GM19239 (cell line): ENCODE results near the gene CCNB3.

Experiments
- DNase-seq: peaks from one replicate; pipeline ENCODE4 v3.0.0; 2011; ENCODE audit warnings: low spot score; ENCODE audit not compliant: insufficient read length
- FAIRE-seq: peaks from 2 replicates; lab custom pipeline; 2011; peaks lifted over from hg19 to GRCh38; lab: Jason Lieb, UNC

The CCNB3 gene, protein sequence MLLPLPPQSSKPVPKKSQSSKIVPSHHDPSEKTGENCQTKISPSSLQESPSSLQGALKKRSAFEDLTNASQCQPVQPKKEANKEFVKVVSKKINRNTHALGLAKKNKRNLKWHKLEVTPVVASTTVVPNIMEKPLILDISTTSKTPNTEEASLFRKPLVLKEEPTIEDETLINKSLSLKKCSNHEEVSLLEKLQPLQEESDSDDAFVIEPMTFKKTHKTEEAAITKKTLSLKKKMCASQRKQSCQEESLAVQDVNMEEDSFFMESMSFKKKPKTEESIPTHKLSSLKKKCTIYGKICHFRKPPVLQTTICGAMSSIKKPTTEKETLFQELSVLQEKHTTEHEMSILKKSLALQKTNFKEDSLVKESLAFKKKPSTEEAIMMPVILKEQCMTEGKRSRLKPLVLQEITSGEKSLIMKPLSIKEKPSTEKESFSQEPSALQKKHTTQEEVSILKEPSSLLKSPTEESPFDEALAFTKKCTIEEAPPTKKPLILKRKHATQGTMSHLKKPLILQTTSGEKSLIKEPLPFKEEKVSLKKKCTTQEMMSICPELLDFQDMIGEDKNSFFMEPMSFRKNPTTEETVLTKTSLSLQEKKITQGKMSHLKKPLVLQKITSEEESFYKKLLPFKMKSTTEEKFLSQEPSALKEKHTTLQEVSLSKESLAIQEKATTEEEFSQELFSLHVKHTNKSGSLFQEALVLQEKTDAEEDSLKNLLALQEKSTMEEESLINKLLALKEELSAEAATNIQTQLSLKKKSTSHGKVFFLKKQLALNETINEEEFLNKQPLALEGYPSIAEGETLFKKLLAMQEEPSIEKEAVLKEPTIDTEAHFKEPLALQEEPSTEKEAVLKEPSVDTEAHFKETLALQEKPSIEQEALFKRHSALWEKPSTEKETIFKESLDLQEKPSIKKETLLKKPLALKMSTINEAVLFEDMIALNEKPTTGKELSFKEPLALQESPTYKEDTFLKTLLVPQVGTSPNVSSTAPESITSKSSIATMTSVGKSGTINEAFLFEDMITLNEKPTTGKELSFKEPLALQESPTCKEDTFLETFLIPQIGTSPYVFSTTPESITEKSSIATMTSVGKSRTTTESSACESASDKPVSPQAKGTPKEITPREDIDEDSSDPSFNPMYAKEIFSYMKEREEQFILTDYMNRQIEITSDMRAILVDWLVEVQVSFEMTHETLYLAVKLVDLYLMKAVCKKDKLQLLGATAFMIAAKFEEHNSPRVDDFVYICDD (N-terminal part only)

GRCh38 chrX:50204364-50204899 lies at the start of gene CCNB3:
Gene CCNB3, plus strand, starts transcription at chrX:50204765. Its CDS starts 80,399 bp downstream, at chrX:50285164.
- FAIRE-seq = peak; percentile 88
- DNase-seq = peak; percentile 34

- DNase-seq (no peak), FAIRE-seq (no peak)
Measured at GRCh38 chrX:50157545-50158135, 46.9 kb upstream of the CCNB3 start.

GRCh38 chrX:50158593-50158992 lies 46.0 kb upstream of the CCNB3 start:
- DNase-seq (no peak), FAIRE-seq (no peak)

DNA sequence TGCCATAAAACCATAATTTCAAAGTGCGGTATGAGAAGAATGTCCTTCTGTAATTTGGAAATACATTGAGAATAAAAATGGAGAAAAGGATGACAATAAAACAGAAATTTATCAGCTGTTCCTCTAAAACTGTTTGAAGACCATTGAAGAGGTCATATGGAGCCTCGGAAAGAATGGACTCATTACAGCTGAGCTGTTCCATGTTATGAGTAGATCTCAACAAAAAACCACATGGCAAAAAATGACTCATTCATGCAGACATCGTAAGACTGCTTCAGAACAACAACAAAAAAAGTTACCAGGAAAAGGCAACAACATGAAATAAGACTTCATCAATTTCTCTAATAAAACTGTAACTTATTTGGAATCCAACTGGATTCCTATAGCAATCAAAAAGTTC lies 43.4 kb upstream of the CCNB3 start:
- DNase-seq (no peak), FAIRE-seq (no peak)

- FAIRE-seq = peak; percentile 49
- no peak for DNase-seq
Measured at GRCh38 chrX:50165727-50166126, 38.8 kb upstream of the CCNB3 start.

GRCh38 chrX:50167366-50167765 lies 37.2 kb upstream of the CCNB3 start:
- FAIRE-seq (no peak), DNase-seq (no peak)

DNA sequence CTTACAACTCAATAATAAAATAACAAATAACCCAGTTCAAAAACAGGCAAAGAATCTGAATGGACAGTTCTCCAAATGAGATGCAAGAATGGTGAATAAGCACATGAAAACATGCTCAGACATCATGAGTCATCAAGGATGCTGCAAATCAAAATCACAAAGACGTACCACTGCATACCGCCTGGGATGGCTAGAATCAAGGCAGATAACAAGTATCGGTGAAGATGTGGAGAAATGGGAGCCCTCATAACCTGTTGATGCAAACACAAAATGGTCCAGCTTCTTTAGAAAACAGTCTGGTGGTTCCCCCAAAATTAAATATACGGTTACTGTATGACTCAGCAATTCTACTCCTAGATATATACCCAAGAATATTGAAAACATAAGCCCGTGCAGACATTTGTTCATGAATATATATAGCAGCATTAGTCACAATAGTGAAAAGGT lies 36.3 kb upstream of the CCNB3 start:
- no peak for DNase-seq
- FAIRE-seq = peak; percentile 85

- no peak for FAIRE-seq
- DNase-seq = no peak
Measured at GRCh38 chrX:50169717-50170116, 34.8 kb upstream of the CCNB3 start.

- FAIRE-seq (peak; percentile 4), DNase-seq (no peak)
Measured at GRCh38 chrX:50180073-50180940, 24.3 kb upstream of the CCNB3 start.

- FAIRE-seq (no peak), DNase-seq (no peak)
Measured at GRCh38 chrX:50183891-50184290, 20.7 kb upstream of the CCNB3 start.

GRCh38 chrX:50188859-50189600 lies 15.5 kb upstream of the CCNB3 start:
- DNase-seq (no peak), FAIRE-seq (no peak)

GRCh38 chrX:50198348-50198747 lies 6.2 kb upstream of the CCNB3 start:
- FAIRE-seq (no peak), DNase-seq (no peak)

DNA sequence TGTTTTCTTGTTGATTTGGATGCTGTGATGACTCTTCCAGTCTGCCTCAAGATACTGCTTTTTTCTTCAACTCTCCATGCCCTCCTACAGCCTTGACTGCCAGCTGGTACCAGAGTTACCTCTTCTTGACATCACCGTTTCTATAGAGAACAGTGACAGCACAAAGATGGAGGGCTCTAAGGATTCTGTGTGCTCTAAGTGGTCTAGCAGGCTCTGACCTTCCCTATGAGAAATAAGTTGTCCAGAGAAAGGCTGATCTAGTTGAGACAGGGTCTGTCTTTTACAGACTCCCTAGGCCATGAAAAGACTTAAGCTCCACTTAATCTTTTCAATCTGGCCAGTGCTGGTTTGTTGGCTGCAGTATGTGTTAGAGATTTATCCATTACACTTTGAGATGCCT lies 3.7 kb upstream of the CCNB3 start, which contains the start of gene AKAP4:
TSS of gene AKAP4 (minus strand) at position 101 of the 400 bp plus-strand sequence. CDS start 118 bp downstream, outside the sequence.
- DNase-seq (no peak), FAIRE-seq (no peak)

DNA sequence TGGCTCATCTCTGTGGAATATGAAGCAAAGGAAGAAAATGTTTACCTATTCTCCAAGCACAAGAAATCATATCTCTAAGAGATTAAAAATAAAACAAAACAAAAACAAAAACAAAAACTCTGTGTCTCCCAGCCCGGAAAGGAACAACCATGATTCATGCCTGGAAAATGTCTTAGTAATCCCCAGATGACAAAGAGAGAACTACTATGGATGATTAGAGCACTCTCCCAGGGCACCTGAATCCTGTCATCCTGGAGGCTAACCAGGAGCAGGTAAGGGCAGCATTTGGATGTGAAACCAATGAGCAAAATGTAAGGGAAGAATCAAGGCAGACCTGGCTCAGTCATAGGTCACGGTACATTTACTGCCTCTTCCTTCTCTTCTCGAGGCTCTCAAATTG lies 2.0 kb upstream of the CCNB3 start:
- DNase-seq = no peak
- FAIRE-seq = no peak

- DNase-seq (no peak), FAIRE-seq (no peak)
Measured at GRCh38 chrX:50206753-50207152, 2.2 kb downstream of the CCNB3 start.

DNA sequence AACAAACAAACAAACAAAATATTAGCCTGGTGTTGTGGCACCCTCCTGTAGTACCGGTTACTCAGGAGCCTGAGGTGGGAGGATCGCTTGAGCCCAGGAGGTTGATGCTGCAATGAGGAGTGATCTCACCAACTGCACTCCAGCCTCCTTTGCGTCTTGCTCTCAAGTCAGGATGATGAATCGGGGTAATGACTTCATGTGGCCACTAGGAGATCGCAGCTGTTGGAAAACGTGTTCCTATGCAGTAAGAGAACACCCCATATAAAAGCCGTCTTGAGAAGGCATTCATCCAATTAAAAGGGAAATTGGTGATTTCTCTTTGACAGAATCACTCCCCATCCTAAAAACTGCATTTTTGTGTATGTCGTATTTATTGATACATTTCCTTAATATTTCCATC lies 6.9 kb downstream of the CCNB3 start:
- DNase-seq = no peak
- FAIRE-seq = no peak

DNA sequence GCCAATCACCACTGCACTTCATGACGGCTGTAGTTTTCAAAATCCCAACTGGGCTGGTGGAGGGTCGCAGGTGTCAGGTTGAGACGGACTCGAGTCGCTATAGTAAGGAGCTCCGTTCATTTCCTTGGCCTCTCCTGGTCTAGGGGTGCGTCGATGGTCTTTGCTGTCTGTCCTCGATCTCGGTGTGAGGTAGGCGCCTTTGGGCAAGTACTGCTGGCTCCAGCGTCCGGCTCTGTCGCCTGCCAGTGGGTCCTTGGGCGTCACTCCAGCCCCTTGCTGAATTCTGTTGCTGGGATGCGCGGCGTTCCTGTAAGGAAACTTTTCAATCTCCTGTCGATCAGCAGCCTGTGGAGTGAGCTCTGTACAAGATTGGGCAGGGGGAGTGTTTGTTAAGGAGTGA lies 76.7 kb downstream of the CCNB3 start:
- DNase-seq (no peak), FAIRE-seq (no peak)

DNA sequence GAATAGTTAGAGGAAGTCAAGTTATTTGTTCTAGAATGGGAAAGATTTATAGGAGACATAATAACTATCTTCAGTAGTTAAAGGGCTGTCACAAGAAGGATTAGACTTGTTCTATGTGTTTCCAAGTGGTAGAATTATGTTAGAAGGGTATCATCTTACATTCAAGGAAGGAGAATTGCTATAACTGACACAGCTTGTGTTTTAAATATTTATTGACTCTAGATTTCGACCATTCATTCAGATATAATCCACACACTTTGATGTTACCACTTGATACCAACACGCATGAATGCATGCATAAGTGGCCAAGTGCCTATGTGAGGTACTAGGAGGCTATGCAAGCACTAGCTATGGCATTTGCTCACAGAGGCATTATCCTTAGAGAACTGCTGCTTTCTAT lies 122.7 kb downstream of the CCNB3 start:
- peak; percentile 28 for FAIRE-seq
- DNase-seq = no peak
